ENCODE measurements around the gene E4F1.

- TF ChIP-seq, protein P1, sequence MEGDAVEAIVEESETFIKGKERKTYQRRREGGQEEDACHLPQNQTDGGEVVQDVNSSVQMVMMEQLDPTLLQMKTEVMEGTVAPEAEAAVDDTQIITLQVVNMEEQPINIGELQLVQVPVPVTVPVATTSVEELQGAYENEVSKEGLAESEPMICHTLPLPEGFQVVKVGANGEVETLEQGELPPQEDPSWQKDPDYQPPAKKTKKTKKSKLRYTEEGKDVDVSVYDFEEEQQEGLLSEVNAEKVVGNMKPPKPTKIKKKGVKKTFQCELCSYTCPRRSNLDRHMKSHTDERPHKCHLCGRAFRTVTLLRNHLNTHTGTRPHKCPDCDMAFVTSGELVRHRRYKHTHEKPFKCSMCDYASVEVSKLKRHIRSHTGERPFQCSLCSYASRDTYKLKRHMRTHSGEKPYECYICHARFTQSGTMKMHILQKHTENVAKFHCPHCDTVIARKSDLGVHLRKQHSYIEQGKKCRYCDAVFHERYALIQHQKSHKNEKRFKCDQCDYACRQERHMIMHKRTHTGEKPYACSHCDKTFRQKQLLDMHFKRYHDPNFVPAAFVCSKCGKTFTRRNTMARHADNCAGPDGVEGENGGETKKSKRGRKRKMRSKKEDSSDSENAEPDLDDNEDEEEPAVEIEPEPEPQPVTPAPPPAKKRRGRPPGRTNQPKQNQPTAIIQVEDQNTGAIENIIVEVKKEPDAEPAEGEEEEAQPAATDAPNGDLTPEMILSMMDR (conservative IDR thresholded peaks at IDR 0.05; ENCODE audit: low read depth, low read length) = no peak
- TF ChIP-seq EZH2 (IDR thresholded peaks at IDR 0.05; ENCODE audit: borderline replicate concordance, low read depth, low read length, poor library complexity, severe bottlenecking) = no peak
Observed at GRCh38 chr16:2177101-2177500, 46.3 kb upstream of the E4F1 start.
